ENCODE data around the gene SEC16A.

GRCh38 chr9:136444102-136444501 lies 38.7 kb downstream of the SEC16A start:
- TF ChIP-seq BHLHE40 (IDR thresholded peaks at IDR 0.05; ENCODE audit: borderline replicate concordance): no peak
- no peak for TF ChIP-seq SUZ12 (IDR thresholded peaks at IDR 0.05)
- TF ChIP-seq FOXK2 (IDR thresholded peaks at IDR 0.05): no peak
- no peak for TF ChIP-seq ELF4 (IDR thresholded peaks at IDR 0.05)
- no peak for TF ChIP-seq TARDBP (IDR thresholded peaks at IDR 0.05)

All from HEK293T (cell line).